ENCODE results near the gene MEGF9.
A peak's percentile ranks its signal among the peaks of the same experiment; 100 is the strongest.

Gene MEGF9

GRCh38 chr9:120701248-120701647 is 13.0 kb downstream of the MEGF9 start:
- no peak for DNase-seq

- peak; percentile 58 for DNase-seq
Observed at GRCh38 chr9:120698766-120699165, 15.5 kb downstream of the MEGF9 start.

DNA sequence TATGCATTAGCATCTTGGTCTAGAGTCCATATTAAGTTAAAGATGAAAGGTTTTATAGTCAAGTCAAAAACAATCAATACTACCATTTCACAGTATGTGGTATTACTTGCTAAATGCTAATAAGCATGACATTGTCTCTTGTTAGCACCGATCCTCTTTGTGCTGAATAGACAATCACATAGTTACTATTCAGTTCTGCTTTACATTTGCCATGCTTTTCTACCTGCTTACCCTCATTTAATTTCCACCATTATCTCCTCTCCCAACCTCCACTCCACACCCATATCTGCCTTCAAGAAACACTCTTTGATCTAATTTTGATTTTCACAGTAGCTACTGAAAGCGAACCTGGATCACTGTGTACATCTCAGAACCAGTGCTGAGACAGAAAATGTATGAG is 16.8 kb downstream of the MEGF9 start:
- no peak for DNase-seq

- no peak for DNase-seq
Observed at GRCh38 chr9:120696551-120697230, 17.6 kb downstream of the MEGF9 start.

GRCh38 chr9:120694559-120694958 is 19.7 kb downstream of the MEGF9 start:
- DNase-seq, result no peak

DNA sequence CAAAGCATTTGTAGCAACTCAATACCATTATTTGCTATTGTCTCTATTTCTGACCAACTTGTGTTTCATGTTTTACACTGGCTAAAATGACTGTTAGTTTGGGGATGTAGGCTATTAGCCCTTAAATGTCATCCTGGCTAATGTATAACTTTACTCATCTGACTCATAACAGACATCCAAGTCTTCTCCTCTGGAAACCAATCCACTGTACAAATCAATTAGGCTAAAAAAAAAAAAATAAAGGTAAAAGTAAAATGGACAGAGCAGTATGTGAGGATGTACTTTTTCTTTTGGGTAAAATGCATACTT is 20.6 kb downstream of the MEGF9 start:
- DNase-seq, result no peak

- no peak for DNase-seq
Observed at GRCh38 chr9:120692901-120693699, 21.2 kb downstream of the MEGF9 start.

DNA sequence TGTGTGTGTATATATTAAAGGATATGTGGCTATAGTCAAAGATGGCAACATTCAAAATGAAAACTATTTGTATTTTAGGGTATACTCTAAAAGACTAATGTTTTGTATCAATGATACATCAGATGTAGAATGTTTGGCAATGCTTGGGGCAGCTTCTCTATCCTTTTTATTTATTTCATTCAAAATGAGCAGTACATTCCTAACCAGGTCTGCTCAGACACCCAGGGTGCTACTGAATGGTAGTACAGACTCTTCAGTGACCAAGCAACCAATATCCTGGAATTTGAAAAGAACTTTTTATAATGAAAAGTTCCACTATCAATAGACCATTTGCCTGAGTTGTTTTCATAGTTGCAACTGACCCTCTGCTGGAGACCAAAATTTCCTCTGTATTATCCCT is 23.9 kb downstream of the MEGF9 start:
- DNase-seq, result no peak

- DNase-seq, result no peak
Observed at GRCh38 chr9:120689860-120690259, 24.4 kb downstream of the MEGF9 start.

- no peak for DNase-seq
Observed at GRCh38 chr9:120688758-120689157, 25.5 kb downstream of the MEGF9 start.

- peak; percentile 88 for DNase-seq
Observed at GRCh38 chr9:120683150-120683549, 31.1 kb downstream of the MEGF9 start.

- DNase-seq, result no peak
Observed at GRCh38 chr9:120681121-120681520, 33.1 kb downstream of the MEGF9 start.

DNA sequence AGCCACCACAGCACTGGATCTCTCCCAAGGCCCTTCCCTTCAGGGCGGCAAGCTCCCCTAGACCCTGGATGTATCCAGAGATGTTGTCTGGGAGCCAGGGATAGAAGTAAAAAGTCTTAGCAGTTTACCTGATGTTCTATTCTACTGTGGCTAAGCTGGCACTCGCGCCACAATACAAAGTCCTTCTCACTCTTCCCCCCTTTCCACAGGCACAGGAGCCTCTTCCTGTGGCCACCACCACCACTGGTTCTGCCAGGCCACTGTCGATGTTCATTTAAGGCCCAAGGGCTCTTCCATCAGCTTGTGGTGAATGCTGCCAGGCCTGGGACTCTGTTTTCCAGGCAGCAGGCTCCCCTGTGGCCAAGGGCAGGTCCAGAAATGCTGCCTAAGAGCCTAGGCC is 33.7 kb downstream of the MEGF9 start:
- DNase-seq, result no peak

DNA sequence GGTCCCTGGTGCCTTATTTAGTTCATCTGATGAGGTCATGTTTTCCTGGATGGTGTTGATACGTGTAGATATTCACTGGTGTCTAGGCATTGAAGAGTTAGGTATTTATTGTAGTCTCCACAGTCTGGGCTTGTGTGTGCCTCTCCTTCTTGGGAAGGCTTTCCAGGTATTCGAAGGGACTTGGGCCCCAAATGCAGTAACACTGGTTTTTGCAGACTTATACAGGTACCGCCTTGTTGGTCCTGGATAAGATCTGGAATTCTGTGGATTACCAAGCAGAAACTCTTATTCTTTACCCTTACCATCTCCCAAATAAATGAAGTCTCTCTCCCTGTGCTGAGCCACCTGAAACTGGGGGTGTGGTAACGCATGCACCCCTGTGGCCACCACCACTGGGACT is 34.1 kb downstream of the MEGF9 start:
- DNase-seq, result no peak

DNA sequence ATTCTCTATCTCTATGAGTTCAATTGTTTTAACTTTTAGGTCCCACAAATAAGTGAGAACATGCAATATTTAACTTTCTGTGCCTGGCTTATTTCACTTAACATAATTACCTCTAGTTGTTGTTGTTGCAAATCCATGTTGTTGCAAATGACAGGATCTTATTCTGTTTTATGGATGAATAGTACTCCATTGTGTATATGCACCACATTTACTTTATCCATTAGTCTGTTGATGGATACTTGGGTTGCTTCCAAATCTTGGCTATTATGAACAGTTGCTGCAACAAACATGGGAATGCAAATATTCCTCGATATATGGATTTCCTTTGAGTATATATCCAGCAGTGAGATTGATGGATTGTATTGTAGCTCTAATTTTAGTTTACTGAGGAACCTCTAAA is 36.3 kb downstream of the MEGF9 start:
- DNase-seq, result no peak

DNA sequence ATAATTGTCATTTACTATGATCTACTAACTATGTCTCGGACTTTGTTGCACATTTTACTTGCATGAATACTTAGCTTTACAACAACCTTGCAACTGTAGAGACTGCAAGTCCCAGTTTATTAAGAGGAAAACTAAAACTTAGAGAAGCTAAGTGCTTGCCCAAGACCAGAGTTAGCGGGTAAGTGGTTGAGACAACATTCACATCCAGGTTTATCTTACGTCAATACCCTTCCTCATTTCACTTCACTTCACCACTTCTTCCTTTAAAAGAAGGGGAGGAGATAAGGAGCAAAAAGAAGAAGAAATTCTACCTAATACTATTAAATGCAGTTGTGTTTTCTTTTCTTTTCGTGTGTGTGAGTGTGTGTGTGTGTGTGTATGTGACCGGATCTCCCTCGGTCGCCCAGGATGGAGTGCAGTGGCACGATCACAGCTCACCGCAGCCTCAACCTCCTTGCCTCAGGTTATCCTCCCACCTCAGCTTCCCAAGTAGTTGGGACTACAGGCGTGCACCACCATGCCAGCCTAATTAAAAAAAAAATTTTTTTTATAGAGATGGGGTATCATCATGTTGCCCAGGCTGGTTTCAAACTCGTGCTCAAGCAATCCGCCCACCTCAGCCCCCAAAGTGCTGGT is 37.4 kb downstream of the MEGF9 start:
- DNase-seq, result no peak

GRCh38 chr9:120668399-120668798 is 45.9 kb downstream of the MEGF9 start:
- DNase-seq, result no peak

- no peak for DNase-seq
Observed at GRCh38 chr9:120663950-120664349, 50.3 kb downstream of the MEGF9 start.

GRCh38 chr9:120663380-120663779 is 50.9 kb downstream of the MEGF9 start:
- DNase-seq, result no peak

GRCh38 chr9:120662513-120662912 is 51.8 kb downstream of the MEGF9 start:
- no peak for DNase-seq

- no peak for DNase-seq
Observed at GRCh38 chr9:120659676-120660075, 54.6 kb downstream of the MEGF9 start.

GRCh38 chr9:120659209-120659608 is 55.1 kb downstream of the MEGF9 start:
- no peak for DNase-seq

DNA sequence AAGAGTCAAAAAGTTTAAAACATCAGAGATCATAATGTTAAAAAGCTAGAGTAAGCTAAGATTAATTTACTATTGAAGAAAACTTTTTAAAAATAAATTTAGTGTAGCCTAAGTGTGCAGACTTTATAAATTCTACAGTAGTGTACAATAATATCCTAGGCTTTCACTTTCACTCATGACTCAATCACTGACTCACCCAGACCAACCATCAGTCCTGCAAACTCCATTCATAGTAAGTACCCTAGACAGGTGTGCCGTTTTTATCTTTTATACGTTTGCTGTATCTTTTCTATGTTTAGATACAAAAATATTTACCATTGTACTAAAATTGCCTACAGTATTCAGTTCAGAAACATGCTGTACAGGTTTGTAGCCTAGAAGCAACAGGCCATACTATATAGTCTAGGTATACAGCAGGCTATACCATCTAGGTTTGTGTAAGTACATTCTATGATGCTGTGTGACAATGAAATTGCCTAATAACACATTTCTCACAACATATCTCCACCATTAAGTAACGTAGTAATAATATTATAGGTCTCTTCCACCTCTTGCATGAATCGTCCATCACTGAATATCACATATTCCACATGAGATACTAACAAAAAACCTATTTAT is 59.2 kb downstream of the MEGF9 start:
- no peak for DNase-seq

DNA sequence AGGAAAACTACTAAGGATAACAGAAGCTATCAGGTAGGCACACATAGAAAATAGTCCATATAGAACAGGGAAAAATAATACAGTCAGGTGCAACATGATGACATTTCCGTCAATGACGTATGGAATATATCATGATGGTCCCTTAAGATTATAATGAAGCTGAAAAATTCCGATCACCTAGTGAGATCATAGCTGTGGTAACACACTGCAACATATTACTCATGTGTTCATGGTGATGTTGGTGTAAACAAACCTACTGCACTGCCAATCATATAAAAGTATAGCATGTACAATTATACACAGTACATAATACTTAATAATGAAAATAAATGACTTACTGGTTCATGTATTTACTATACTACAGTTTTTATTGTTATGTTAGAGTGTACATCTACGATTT is 60.0 kb downstream of the MEGF9 start:
- no peak for DNase-seq

Data from NCI-H524 treated with DMSO at 0.1 percent for 48 hours (cell line).